PC-9 (cell line): Measurements from ENCODE around the gene CNTN4. TPM values are rescaled to one million over a fixed set of nuclear protein-coding genes. Genes with fewer than 3 reads are reported as not detected.

Experiments used
- BruUV-seq: library from RNA; stranded (reverse); fragments of 400-500 nt; replicated peaks from 2 replicates; lab custom pipeline; 2021; lab: Mats Ljungman, UMichigan
- CTCF ChIA-PET: fragments of 300-600 bp; sonication (Branson Sonifier 250); formaldehyde crosslinking; loops from one replicate; lab custom pipeline; 2022; ENCODE audit warnings: antibody characterized with exemption; lab: Charles Lee
- POLR2A ChIA-PET: fragments of 300-600 bp; sonication (Branson Sonifier 250); formaldehyde crosslinking; loops from one replicate; lab custom pipeline; 2022; ENCODE audit warnings: antibody characterized with exemption; ENCODE audit not compliant: unreplicated experiment; lab: Charles Lee
- DNase-seq, 2 experiments: peaks; one replicate each; pipeline versions ENCODE4 v3.0.0 to v3.0.0-alpha.2; 2015 to 2022; ENCODE audit warnings: mixed read lengths in 1 of 2
- H2AFZ ChIP-seq: fragments of 200-600 bp; sonication (generic); 2 replicates; pipeline ENCODE4 v1.8.1; 2017; ENCODE audit warnings: antibody characterized with exemption
- H3F3A ChIP-seq: fragments of 200-600 bp; sonication (generic); 2 replicates; pipeline ENCODE4 v1.8.1; 2017; ENCODE audit warnings: antibody characterized with exemption, mild to moderate bottlenecking, low read depth; ENCODE audit not compliant: insufficient read depth
- H3K27ac ChIP-seq: fragments of 200-600 bp; sonication (generic); 2 replicates; pipeline ENCODE4 v1.6.1; 2016; ENCODE audit warnings: mixed run types
- H3K27me3 ChIP-seq: fragments of 200-600 bp; sonication (generic); 2 replicates; pipeline ENCODE4 v1.6.1; 2016; ENCODE audit warnings: low read depth, mixed run types; ENCODE audit not compliant: insufficient read depth
- H3K36me3 ChIP-seq: fragments of 200-600 bp; sonication (generic); 2 replicates; pipeline ENCODE4 v1.6.1; 2016; ENCODE audit warnings: low read depth, mixed run types
- H3K4me1 ChIP-seq: fragments of 200-600 bp; sonication (generic); replicated peaks from 2 replicates; pipeline ENCODE4 v1.6.1; 2016; ENCODE audit warnings: mixed run types; ENCODE audit not compliant: insufficient read depth
- H3K4me2 ChIP-seq: fragments of 200-600 bp; sonication (generic); 2 replicates; pipeline ENCODE4 v1.6.1; 2017; ENCODE audit warnings: mixed run types
- H3K4me3 ChIP-seq: fragments of 200-600 bp; sonication (generic); 2 replicates; pipeline ENCODE4 v1.6.1; 2016; ENCODE audit warnings: mixed run types
- H3K79me2 ChIP-seq: fragments of 200-600 bp; sonication (generic); 2 replicates; pipeline ENCODE4 v1.6.1; 2017; ENCODE audit warnings: low read depth, mixed run types
- H3K9me2 ChIP-seq: fragments of 200-600 bp; sonication (generic); 2 replicates; pipeline ENCODE4 v1.8.1; 2017; ENCODE audit warnings: mild to moderate bottlenecking; ENCODE audit not compliant: insufficient read depth
- H3K9me3 ChIP-seq: fragments of 200-600 bp; sonication (generic); 2 replicates; pipeline ENCODE4 v1.8.1; 2016; ENCODE audit warnings: low read depth; ENCODE audit not compliant: insufficient read depth
- H4K20me1 ChIP-seq: fragments of 200-600 bp; sonication (generic); 2 replicates; pipeline ENCODE4 v1.8.1; 2017; ENCODE audit not compliant: insufficient read depth
- EZH2 ChIP-seq: fragments of 200-600 bp; sonication (generic); IDR thresholded peaks from 2 replicates; pipeline ENCODE4 v1.8.0; 2017; ENCODE audit warnings: antibody characterized with exemption, low read depth
- intact Hi-C: fragments of 100-400 bp; cut with micrococcal nuclease; formaldehyde crosslinking; loops from one replicate; pipeline ENCODE4 v1.10.0; 2022; ENCODE audit not compliant: unreplicated experiment
- total RNA-seq: library from RNA; stranded (reverse); gene quantifications from 2 replicates; pipeline ENCODE4 v1.2.3, GENCODE V29; 2021
- TF ChIP-seq, protein P1 (sequence below): fragments of 200-600 bp; sonication (generic); conservative IDR thresholded peaks from 2 replicates; pipeline ENCODE4 v1.6.1; 2017; ENCODE audit warnings: mixed run types, antibody characterized with exemption, mild to moderate bottlenecking, moderate library complexity

CNTN4 gene
- total RNA-seq, 1 experiment from 2014 or later = not detected

DNA sequence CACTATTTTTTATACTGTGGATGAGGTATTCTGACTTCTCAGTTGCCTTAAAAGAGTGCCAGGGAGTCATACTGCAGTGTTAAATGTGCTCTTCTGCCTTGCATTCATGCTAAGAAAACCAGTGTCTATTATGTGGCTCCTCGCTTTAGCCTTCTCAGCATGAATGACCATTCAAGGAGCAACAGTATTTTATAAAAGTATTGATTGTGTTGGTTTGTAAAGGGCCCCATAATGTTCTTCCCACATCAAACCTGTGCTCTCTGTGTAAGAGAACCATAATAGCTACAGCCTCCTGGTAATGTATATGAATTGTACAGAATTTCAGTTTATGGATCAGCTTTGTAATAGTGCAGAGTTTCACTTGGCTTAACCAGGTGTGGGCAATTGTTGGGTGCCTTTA is 316.4 kb downstream of the CNTN4 start:
- Histone ChIP-seq H3K9me3 (no peaks in the 10 kb centered on the region), H3K27me3 (no peaks in the 10 kb centered on the region), H3K4me1 (no peaks in the 10 kb centered on the region), H3K4me2 (no peak overlapping the region), H3K36me3 (no peaks in the 10 kb centered on the region), H2AFZ (no peak overlapping the region), H4K20me1 (no peaks in the 10 kb centered on the region), H3F3A (no peaks in the 10 kb centered on the region), H3K27ac (no peak overlapping the region), H3K79me2 (no peaks in the 10 kb centered on the region), H3K9me2 (no peaks in the 10 kb centered on the region), H3K4me3 (no peak overlapping the region)
- ChIA-PET CTCF (no interaction called here), POLR2A (no interaction called here)
- TF ChIP-seq, protein P1, sequence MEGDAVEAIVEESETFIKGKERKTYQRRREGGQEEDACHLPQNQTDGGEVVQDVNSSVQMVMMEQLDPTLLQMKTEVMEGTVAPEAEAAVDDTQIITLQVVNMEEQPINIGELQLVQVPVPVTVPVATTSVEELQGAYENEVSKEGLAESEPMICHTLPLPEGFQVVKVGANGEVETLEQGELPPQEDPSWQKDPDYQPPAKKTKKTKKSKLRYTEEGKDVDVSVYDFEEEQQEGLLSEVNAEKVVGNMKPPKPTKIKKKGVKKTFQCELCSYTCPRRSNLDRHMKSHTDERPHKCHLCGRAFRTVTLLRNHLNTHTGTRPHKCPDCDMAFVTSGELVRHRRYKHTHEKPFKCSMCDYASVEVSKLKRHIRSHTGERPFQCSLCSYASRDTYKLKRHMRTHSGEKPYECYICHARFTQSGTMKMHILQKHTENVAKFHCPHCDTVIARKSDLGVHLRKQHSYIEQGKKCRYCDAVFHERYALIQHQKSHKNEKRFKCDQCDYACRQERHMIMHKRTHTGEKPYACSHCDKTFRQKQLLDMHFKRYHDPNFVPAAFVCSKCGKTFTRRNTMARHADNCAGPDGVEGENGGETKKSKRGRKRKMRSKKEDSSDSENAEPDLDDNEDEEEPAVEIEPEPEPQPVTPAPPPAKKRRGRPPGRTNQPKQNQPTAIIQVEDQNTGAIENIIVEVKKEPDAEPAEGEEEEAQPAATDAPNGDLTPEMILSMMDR = no peak
- TF ChIP-seq EZH2 = no peak
- DNase-seq = no peak
- no TSS peak for BruUV-seq
- intact Hi-C loops = no loop called here

DNA sequence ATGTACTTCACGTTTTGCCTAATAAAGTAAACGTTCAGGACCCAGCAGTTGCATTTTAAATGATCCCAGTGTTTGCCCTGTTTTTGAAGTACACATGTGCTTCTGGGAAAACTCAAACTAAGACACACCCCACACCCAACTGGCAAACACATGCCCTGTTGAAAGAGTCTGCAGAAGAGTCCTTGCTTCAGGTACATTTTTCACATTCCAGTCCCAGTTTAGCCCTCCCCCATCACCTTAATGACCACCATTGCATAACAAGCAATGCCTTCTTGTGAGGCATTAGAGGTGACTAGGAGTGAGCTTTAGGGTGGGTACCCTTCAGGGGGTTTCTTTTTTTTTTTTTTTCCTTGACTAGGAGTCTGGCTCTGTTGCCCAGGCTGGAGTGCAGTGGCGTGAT is 322.3 kb downstream of the CNTN4 start:
- Histone ChIP-seq H4K20me1 (no peaks in the 10 kb centered on the region), H3K27me3 (no peaks in the 10 kb centered on the region), H2AFZ (no peak overlapping the region), H3K27ac (no peak overlapping the region), H3K9me2 (no peaks in the 10 kb centered on the region), H3K9me3 (no peaks in the 10 kb centered on the region), H3K4me2 (no peak overlapping the region), H3K4me1 (no peaks in the 10 kb centered on the region), H3K79me2 (no peaks in the 10 kb centered on the region), H3K36me3 (no peaks in the 10 kb centered on the region), H3K4me3 (no peak overlapping the region), H3F3A (no peaks in the 10 kb centered on the region)
- CTCF ChIA-PET = no interaction called here
- intact Hi-C loops = no loop called here
- POLR2A ChIA-PET = no interaction called here
- no peak for DNase-seq
- no TSS peak for BruUV-seq
- TF ChIP-seq, protein P1 = no peak
- no peak for TF ChIP-seq EZH2

DNA sequence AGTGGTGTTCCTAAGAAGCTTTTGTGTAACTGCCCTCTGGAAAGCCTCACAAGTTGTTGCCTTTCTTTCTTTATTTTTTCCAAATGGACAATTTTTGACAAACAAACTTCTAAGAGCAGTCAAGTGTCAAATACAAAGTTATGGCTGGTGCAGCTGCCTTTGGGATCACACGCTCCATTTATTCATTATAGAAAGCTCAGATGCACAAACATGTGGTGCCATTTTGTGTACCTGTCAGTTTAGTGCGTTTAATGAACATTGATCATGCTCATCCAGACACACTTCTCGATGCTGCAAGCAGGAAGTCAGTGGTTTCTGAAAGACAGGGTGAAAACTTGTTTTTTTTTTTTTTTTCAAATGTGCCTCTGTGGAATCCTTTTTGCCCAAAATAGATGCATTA is 324.5 kb downstream of the CNTN4 start:
- TF ChIP-seq, protein P1 = no peak
- TF ChIP-seq EZH2 = no peak
- no peak for DNase-seq
- Histone ChIP-seq H3K27me3 (no peaks in the 10 kb centered on the region), H3K4me2 (no peak overlapping the region), H2AFZ (no peak overlapping the region), H3K4me3 (no peak overlapping the region), H3K9me3 (no peaks in the 10 kb centered on the region), H3K27ac (no peak overlapping the region), H3F3A (no peaks in the 10 kb centered on the region), H3K9me2 (no peaks in the 10 kb centered on the region), H3K4me1 (no peaks in the 10 kb centered on the region), H3K79me2 (no peaks in the 10 kb centered on the region), H3K36me3 (no peaks in the 10 kb centered on the region), H4K20me1 (no peaks in the 10 kb centered on the region)
- intact Hi-C loops = no loop called here
- no TSS peak for BruUV-seq
- POLR2A ChIA-PET = no interaction called here
- CTCF ChIA-PET = no interaction called here
